Measurements from ENCODE around the gene B4GALNT4. TPM values are rescaled to one million over a fixed set of nuclear protein-coding genes. Genes with fewer than 3 reads are reported as not detected.

B4GALNT4 gene
- total and polyA plus RNA-seq, 12 donors: 0.15 to 30.3 (median 1.6) TPM; not detected in 2

DNA sequence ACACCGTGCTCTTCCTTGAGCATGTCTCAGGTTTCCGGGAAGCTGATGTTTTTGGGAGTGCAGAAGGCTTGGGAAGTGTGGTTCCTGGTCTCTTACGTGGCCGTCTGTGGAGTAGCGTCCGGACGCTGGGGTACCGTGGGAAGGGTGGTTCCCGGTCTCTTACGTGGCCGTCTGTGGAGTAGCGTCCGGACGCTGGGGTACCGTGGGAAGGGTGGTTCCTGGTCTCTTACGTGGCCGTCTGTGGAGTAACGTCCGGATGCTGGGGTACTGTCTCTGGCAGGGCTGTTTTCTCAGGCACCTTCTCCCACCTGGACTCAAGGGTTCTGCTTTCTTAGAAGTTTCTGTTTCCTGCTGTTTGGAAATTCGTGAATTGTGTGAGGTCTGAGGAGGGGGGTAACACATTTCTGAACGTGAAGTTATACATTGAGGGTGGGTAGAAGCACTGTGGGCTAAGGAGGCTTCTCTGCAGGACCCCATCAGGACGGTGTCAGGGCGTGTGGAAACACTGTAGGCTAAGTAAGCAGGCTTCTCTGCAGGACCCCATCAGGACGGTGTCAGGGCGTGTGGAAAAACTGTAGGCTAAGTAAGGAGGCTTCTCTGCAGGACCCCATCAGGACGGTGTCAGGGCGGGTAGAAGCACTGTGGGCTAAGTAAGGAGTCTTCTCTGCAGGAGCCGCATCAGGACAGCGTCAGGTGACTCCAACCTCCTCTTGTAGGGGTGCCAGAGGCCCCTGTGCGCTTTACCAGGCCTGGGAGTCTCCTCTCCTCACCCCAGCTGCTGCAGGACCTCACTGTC, 43.3 kb upstream of the B4GALNT4 start:
- no peak overlapping the region for H3K4me3 ChIP-seq
- intact Hi-C loops (cut with DNase I): no loop called here
- WGBS, 4 donors: 77 to 84% (median 81%) methylated on average over 27 to 30 of the region's 30 CpGs
- peak overlapping the region in 4 of 5 donors; percentile 44 to 95 (median 87) for H3K27ac ChIP-seq
- H3K9me3 ChIP-seq (replicated peaks in 1 of 3): no peaks in the 10 kb centered on the region
- peaks cover 15 to 26% of the 10 kb centered on the region in 2 donors for H3K4me1 ChIP-seq (replicated peaks in 1 of 2)
- H3K36me3 ChIP-seq (replicated peaks in 1 of 2): no peaks in the 10 kb centered on the region
- TF ChIP-seq POLR2A (IDR thresholded peaks at IDR 0.05): no peak
- TF ChIP-seq, protein P1, sequence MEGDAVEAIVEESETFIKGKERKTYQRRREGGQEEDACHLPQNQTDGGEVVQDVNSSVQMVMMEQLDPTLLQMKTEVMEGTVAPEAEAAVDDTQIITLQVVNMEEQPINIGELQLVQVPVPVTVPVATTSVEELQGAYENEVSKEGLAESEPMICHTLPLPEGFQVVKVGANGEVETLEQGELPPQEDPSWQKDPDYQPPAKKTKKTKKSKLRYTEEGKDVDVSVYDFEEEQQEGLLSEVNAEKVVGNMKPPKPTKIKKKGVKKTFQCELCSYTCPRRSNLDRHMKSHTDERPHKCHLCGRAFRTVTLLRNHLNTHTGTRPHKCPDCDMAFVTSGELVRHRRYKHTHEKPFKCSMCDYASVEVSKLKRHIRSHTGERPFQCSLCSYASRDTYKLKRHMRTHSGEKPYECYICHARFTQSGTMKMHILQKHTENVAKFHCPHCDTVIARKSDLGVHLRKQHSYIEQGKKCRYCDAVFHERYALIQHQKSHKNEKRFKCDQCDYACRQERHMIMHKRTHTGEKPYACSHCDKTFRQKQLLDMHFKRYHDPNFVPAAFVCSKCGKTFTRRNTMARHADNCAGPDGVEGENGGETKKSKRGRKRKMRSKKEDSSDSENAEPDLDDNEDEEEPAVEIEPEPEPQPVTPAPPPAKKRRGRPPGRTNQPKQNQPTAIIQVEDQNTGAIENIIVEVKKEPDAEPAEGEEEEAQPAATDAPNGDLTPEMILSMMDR (IDR thresholded peaks at IDR 0.05): no peak
- DNase-seq: no peak
- H3K27me3 ChIP-seq: no peaks in the 10 kb centered on the region

DNA sequence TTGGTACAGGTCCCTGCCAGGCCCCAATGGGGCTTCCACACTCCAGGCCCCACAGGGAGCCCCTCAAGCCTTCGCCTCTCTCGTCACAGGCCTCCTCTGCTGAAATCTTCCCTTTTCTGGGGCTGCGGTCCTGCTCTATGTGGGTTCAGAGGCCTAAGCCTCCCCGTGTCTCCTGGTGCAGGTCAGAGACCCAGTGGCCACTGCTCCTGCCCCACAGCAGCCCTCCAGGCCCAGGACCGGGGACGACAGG, 42.8 kb upstream of the B4GALNT4 start:
- no peak for DNase-seq
- intact Hi-C loops (cut with DNase I): no loop called here
- peak overlapping the region in 4 of 5 donors; percentile 44 to 95 (median 87) for H3K27ac ChIP-seq
- H3K4me1 ChIP-seq (replicated peaks in 1 of 2): peaks cover 14 to 26% of the 10 kb centered on the region in 2 donors
- no peaks in the 10 kb centered on the region for H3K27me3 ChIP-seq
- H3K36me3 ChIP-seq (replicated peaks in 1 of 2): no peaks in the 10 kb centered on the region
- no peaks in the 10 kb centered on the region for H3K9me3 ChIP-seq (replicated peaks in 1 of 3)
- TF ChIP-seq, protein P1 (IDR thresholded peaks at IDR 0.05): no peak
- no peak for TF ChIP-seq POLR2A (IDR thresholded peaks at IDR 0.05)
- WGBS, 4 donors: 62 to 82% (median 74%) methylated on average over 2 to 6 of the region's 6 CpGs
- peak overlapping the region in 1 of 4 donors; percentile 41 for H3K4me3 ChIP-seq

GRCh38 chr11:326842-327580, 42.3 kb upstream of the B4GALNT4 start:
- 6 to 13% (median 11%) methylated on average over 11 to 19 of the region's 19 CpGs for WGBS, 4 donors
- Histone ChIP-seq H3K4me1 (replicated peaks in 1 of 2) (peaks cover 14 to 26% of the 10 kb centered on the region in 2 donors), H3K9me3 (replicated peaks in 1 of 3) (no peaks in the 10 kb centered on the region), H3K4me3 (peak overlapping the region in 1 of 4 donors; percentile 41), H3K27ac (peak overlapping the region; percentile 21 to 95 (median 84)), H3K27me3 (no peaks in the 10 kb centered on the region), H3K36me3 (replicated peaks in 1 of 2) (no peaks in the 10 kb centered on the region)
- TF ChIP-seq POLR2A (IDR thresholded peaks at IDR 0.05): no peak
- TF ChIP-seq, protein P1 (IDR thresholded peaks at IDR 0.05): no peak
- peak; percentile 81 to 95 (median 89) for DNase-seq
- intact Hi-C loops (cut with DNase I): no loop called here

DNA sequence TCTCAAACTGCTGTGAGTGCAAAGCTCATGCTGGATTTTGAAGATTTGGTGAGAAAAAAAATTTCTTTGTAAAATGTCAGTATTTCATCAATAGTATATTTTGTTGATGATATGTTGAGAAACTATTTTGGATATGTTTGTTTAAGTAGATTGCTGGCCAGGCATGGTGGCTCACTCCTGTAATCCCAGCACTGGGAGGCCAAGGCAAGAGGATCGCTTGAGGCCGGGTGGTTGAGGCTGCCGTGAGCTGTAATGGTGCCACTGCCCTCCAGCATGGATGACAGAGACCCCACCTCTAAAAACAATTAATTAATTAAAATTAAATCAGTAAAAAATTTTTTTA, 41.7 kb upstream of the B4GALNT4 start:
- TF ChIP-seq, protein P1 (IDR thresholded peaks at IDR 0.05): no peak
- no peak for TF ChIP-seq POLR2A (IDR thresholded peaks at IDR 0.05)

More for the DNA sequence above, 41.7 kb upstream of the B4GALNT4 start:
- Histone ChIP-seq H3K27me3 (no peaks in the 10 kb centered on the region), H3K9me3 (replicated peaks in 1 of 3) (no peaks in the 10 kb centered on the region), H3K4me3 (peak overlapping the region in 1 of 4 donors; percentile 41), H3K4me1 (replicated peaks in 1 of 2) (peaks cover 14 to 26% of the 10 kb centered on the region in 2 donors), H3K36me3 (replicated peaks in 1 of 2) (no peaks in the 10 kb centered on the region), H3K27ac (peak overlapping the region; percentile 21 to 95 (median 84))
- 88 to 98% (median 94%) methylated on average over 3 of the region's 3 CpGs for WGBS, 4 donors
- DNase-seq: no peak
- intact Hi-C loops (cut with DNase I): no loop called here
